ENCODE results near the gene INTS3. TPM values are rescaled to one million over a fixed set of nuclear protein-coding genes. Genes with fewer than 3 reads are reported as not detected.
"Not testable (repeated sequence)": the region's sequence is repeated elsewhere in the genome, so short reads cannot be mapped to it uniquely, and the experiment has no call there.

INTS3 gene
- total and polyA plus RNA-seq, 9 of the 15 experiments (the other 6 are each of a cell fraction or from before 2014, with no cell fraction given) = 6.3 to 24.1 (median 14.3) TPM

GRCh38 chr1:153764310-153764709, 36.5 kb downstream of the INTS3 start:
- Histone ChIP-seq H3K4me2 (ENCODE audit: insufficient read depth, low read length) (no peak overlapping the region), H3K27ac (ENCODE audit: extremely low read depth, low read depth, low read length) (no peak overlapping the region), H3K9me3 (replicated peaks; ENCODE audit: control insufficient read depth, insufficient read depth, low read depth, low read length) (no peaks in the 10 kb centered on the region), H3K9me1 (ENCODE audit: control insufficient read depth, insufficient read depth, low read length) (peaks cover 4% of the 10 kb centered on the region), H3K4me3 (no peak overlapping the region), H3K4me1 (replicated peaks in 1 of 2; ENCODE audit: control insufficient read depth in 2 of 2, insufficient read depth in 2 of 2, low read length in 2 of 2) (no peaks in the 10 kb centered on the region), H3K79me2 (ENCODE audit: control insufficient read depth, insufficient read depth, low read length) (no peaks in the 10 kb centered on the region), H2AFZ (ENCODE audit: low read depth, low read length) (no peak overlapping the region), H4K20me1 (replicated peaks; ENCODE audit: control insufficient read depth, insufficient read depth, low read length) (no peaks in the 10 kb centered on the region), H3K36me3 (ENCODE audit: control insufficient read depth, insufficient read depth, low read length) (peaks cover 70% of the 10 kb centered on the region), H3K9ac (ENCODE audit: insufficient read depth in 1 of 2, low read depth in 2 of 2, low read length in 2 of 2) (no peak overlapping the region), H3K27me3 (ENCODE audit: control insufficient read depth in 2 of 2, insufficient read depth in 2 of 2, low read length in 2 of 2) (no peaks in the 10 kb centered on the region)
- BruUV-seq (replicated peaks) = no TSS peak
- ATAC-seq (no peak), DNase-seq (ENCODE audit: extremely low read depth in 1 of 4, low spot score in 3 of 4) (no peak), FAIRE-seq (no peak)
- ChIA-PET POLR2A (interaction anchor here (1.5 to 1.8 kb wide), 2 partner anchors 9 to 12 kb away, joined by 3 to 7 read pairs; no protein-coding TSS in a partner anchor), CTCF (ENCODE audit: low intra/inter-chr PET ratio) (no interaction called here)
- intact Hi-C loops (cut with micrococcal nuclease) (loop anchor here (10.0 kb wide), 1 partner anchor 410 kb away; the partner anchor contains the start of gene S100A9), in situ Hi-C loops (cut with MboI) (no loop called here)
- TF ChIP-seq ZNF695 (CRISPR knock-in tag; IDR thresholded peaks at IDR 0.05) = no peak
- TF ChIP-seq, protein P1, sequence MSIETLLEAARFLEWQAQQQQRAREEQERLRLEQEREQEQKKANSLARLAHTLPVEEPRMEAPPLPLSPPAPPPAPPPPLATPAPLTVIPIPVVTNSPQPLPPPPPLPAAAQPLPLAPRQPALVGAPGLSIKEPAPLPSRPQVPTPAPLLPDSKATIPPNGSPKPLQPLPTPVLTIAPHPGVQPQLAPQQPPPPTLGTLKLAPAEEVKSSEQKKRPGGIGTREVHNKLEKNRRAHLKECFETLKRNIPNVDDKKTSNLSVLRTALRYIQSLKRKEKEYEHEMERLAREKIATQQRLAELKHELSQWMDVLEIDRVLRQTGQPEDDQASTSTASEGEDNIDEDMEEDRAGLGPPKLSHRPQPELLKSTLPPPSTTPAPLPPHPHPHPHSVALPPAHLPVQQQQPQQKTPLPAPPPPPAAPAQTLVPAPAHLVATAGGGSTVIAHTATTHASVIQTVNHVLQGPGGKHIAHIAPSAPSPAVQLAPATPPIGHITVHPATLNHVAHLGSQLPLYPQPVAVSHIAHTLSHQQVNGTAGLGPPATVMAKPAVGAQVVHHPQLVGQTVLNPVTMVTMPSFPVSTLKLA (conservative IDR thresholded peaks at IDR 0.05) = no peak
- TF ChIP-seq ZNF239 (CRISPR knock-in tag; IDR thresholded peaks at IDR 0.05) = no peak
- TF ChIP-seq, protein P2, sequence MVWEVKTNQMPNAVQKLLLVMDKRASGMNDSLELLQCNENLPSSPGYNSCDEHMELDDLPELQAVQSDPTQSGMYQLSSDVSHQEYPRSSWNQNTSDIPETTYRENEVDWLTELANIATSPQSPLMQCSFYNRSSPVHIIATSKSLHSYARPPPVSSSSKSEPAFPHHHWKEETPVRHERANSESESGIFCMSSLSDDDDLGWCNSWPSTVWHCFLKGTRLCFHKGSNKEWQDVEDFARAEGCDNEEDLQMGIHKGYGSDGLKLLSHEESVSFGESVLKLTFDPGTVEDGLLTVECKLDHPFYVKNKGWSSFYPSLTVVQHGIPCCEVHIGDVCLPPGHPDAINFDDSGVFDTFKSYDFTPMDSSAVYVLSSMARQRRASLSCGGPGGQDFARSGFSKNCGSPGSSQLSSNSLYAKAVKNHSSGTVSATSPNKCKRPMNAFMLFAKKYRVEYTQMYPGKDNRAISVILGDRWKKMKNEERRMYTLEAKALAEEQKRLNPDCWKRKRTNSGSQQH (CRISPR knock-in tag; IDR thresholded peaks at IDR 0.05) = no peak
- no peak for TF ChIP-seq BRF1 (IDR thresholded peaks at IDR 0.05; ENCODE audit: borderline replicate concordance, extremely low read depth, insufficient read length)
- no peak for TF ChIP-seq MTA2 (IDR thresholded peaks at IDR 0.05; ENCODE audit: low read depth)
- no peak for TF ChIP-seq SRSF7 (optimal IDR thresholded peaks at IDR 0.05; ENCODE audit: low read depth, low read length)
- no peak for TF ChIP-seq FOXJ3 (CRISPR knock-in tag; IDR thresholded peaks at IDR 0.05)
- TF ChIP-seq, protein P3, sequence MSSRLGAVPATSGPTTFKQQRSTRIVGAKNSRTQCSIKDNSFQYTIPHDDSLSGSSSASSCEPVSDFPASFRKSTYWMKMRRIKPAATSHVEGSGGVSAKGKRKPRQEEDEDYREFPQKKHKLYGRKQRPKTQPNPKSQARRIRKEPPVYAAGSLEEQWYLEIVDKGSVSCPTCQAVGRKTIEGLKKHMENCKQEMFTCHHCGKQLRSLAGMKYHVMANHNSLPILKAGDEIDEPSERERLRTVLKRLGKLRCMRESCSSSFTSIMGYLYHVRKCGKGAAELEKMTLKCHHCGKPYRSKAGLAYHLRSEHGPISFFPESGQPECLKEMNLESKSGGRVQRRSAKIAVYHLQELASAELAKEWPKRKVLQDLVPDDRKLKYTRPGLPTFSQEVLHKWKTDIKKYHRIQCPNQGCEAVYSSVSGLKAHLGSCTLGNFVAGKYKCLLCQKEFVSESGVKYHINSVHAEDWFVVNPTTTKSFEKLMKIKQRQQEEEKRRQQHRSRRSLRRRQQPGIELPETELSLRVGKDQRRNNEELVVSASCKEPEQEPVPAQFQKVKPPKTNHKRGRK (tag; IDR thresholded peaks at IDR 0.05) = no peak
- no peak for TF ChIP-seq HNRNPK (IDR thresholded peaks at IDR 0.05; ENCODE audit: low read depth, low read length, poor library complexity, severe bottlenecking)
- no peak for TF ChIP-seq MYNN (IDR thresholded peaks at IDR 0.05)
- TF ChIP-seq MYNN (CRISPR knock-in tag; IDR thresholded peaks at IDR 0.05) = no peak
- 92% methylated on average over 4 of the region's 5 CpGs for WGBS (ENCODE audit: insufficient coverage, low coverage, missing lambda C conversion rate)

DNA sequence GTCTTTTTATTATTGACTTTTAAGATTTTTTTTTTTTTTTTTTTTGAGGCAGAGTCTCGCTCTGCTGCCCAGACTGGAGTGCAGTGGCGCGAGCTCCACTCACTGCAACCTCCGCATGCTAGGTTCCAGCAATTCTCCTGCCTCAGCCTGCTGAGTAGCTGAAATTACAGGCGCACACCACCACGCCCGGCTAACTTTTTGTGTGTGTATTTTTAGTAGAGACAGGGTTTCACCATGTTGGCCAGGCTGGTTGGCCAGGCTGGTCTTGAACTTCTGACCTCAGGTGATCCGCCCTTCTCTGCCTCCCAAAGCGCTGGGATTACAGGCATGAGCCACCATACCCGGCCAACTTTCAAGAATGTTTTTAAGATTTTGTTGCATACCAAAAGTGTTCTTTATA, 38.8 kb downstream of the INTS3 start:
- ATAC-seq; H3K9ac ChIP-seq (ENCODE audit: insufficient read depth in 1 of 2, low read depth in 2 of 2, low read length in 2 of 2); H3K27me3 ChIP-seq (ENCODE audit: control insufficient read depth in 2 of 2, insufficient read depth in 2 of 2, low read length in 2 of 2); H3K9me3 ChIP-seq (replicated peaks; ENCODE audit: control insufficient read depth, insufficient read depth, low read depth, low read length); H3K27ac ChIP-seq (ENCODE audit: extremely low read depth, low read depth, low read length); H3K4me3 ChIP-seq; CTCF ChIA-PET (ENCODE audit: low intra/inter-chr PET ratio); BruUV-seq (replicated peaks); H3K4me1 ChIP-seq (replicated peaks in 1 of 2; ENCODE audit: control insufficient read depth in 2 of 2, insufficient read depth in 2 of 2, low read length in 2 of 2); H3K9me1 ChIP-seq (ENCODE audit: control insufficient read depth, insufficient read depth, low read length); H3K79me2 ChIP-seq (ENCODE audit: control insufficient read depth, insufficient read depth, low read length); H2AFZ ChIP-seq (ENCODE audit: low read depth, low read length); DNase-seq (ENCODE audit: extremely low read depth in 1 of 4, low spot score in 3 of 4); FAIRE-seq; H3K4me2 ChIP-seq (ENCODE audit: insufficient read depth, low read length); H4K20me1 ChIP-seq (replicated peaks; ENCODE audit: control insufficient read depth, insufficient read depth, low read length): not testable (repeated sequence)
- in situ Hi-C loops (cut with MboI) = loop anchor here (5.0 kb wide), 1 partner anchor 249 kb away; no protein-coding TSS in a partner anchor
- H3K36me3 ChIP-seq (ENCODE audit: control insufficient read depth, insufficient read depth, low read length) = peaks cover 70% of the 10 kb centered on the region
- POLR2A ChIA-PET = interaction anchor here (0.6 kb wide), 1 partner anchor 115 kb away, joined by 3 read pairs; no protein-coding TSS in a partner anchor
- intact Hi-C loops (cut with micrococcal nuclease) = loop anchor here (10.0 kb wide), 1 partner anchor 412 kb away; the partner anchor contains the start of gene S100A9
- WGBS (ENCODE audit: insufficient coverage, low coverage, missing lambda C conversion rate) = 92% methylated on average over 10 of the region's 10 CpGs

Measured in K562 (cell line).